KMS-11 (cell line): ENCODE data around the gene HASPIN.

Experiments used
- H2AFZ ChIP-seq: fragments of 200-600 bp; sonication (generic); 2 replicates; pipeline ENCODE4 v1.6.1; 2016; ENCODE audit warnings: antibody characterized with exemption, mixed run types, low read depth
- H3K27ac ChIP-seq: fragments of 200-600 bp; sonication (generic); 2 replicates; pipeline ENCODE4 v1.6.1; 2016; ENCODE audit warnings: mild to moderate bottlenecking, mixed run types
- H3K27me3 ChIP-seq: fragments of 200-600 bp; sonication (generic); 2 replicates; pipeline ENCODE4 v1.6.1; 2017; ENCODE audit warnings: mild to moderate bottlenecking, low read depth, mixed run types, moderate library complexity; ENCODE audit not compliant: insufficient read depth
- H3K36me3 ChIP-seq: fragments of 200-600 bp; sonication (generic); 2 replicates; pipeline ENCODE4 v1.6.1; 2017; ENCODE audit warnings: mild to moderate bottlenecking, mixed run types; ENCODE audit not compliant: insufficient read depth
- H3K4me1 ChIP-seq: fragments of 200-600 bp; sonication (generic); 2 replicates; pipeline ENCODE4 v1.6.1; 2016; ENCODE audit warnings: mild to moderate bottlenecking, low read depth, mixed run types; ENCODE audit not compliant: poor library complexity, severe bottlenecking
- H3K4me2 ChIP-seq: fragments of 200-600 bp; sonication (generic); 2 replicates; pipeline ENCODE4 v1.7.0; 2016; ENCODE audit warnings: mild to moderate bottlenecking, mixed run types
- H3K4me3 ChIP-seq: fragments of 200-600 bp; sonication (generic); IDR thresholded peaks from 2 replicates; pipeline ENCODE4 v1.6.1; 2017; ENCODE audit warnings: low read depth, low read length, mixed read lengths; ENCODE audit not compliant: insufficient read depth
- H3K79me2 ChIP-seq: fragments of 200-600 bp; sonication (generic); 2 replicates; pipeline ENCODE4 v1.6.1; 2016; ENCODE audit warnings: low read depth, mixed run types; ENCODE audit not compliant: insufficient read depth
- H3K9ac ChIP-seq: fragments of 200-600 bp; sonication (generic); 2 replicates; pipeline ENCODE4 v1.6.1; 2016; ENCODE audit warnings: mild to moderate bottlenecking, mixed run types
- H4K20me1 ChIP-seq: fragments of 200-600 bp; sonication (generic); 2 replicates; pipeline ENCODE4 v1.6.1; 2016; ENCODE audit warnings: mild to moderate bottlenecking, mixed run types; ENCODE audit not compliant: insufficient read depth
- TF ChIP-seq, protein P1 (sequence below): fragments of 200-600 bp; sonication (generic); conservative IDR thresholded peaks from 2 replicates; pipeline ENCODE4 v1.6.1; 2017; ENCODE audit warnings: low read depth, mild to moderate bottlenecking, antibody characterized with exemption, low read length, moderate library complexity, mixed read lengths

HASPIN gene

GRCh38 chr17:3748576-3748975 is 24.9 kb downstream of the HASPIN start:
- Histone ChIP-seq H3K4me3 (no peak overlapping the region), H3K27me3 (no peaks in the 10 kb centered on the region), H3K36me3 (no peaks in the 10 kb centered on the region), H3K4me1 (no peaks in the 10 kb centered on the region), H2AFZ (no peak overlapping the region), H3K79me2 (no peaks in the 10 kb centered on the region), H3K4me2 (no peak overlapping the region), H3K9ac (no peak overlapping the region), H4K20me1 (no peaks in the 10 kb centered on the region), H3K27ac (no peak overlapping the region)
- TF ChIP-seq, protein P1, sequence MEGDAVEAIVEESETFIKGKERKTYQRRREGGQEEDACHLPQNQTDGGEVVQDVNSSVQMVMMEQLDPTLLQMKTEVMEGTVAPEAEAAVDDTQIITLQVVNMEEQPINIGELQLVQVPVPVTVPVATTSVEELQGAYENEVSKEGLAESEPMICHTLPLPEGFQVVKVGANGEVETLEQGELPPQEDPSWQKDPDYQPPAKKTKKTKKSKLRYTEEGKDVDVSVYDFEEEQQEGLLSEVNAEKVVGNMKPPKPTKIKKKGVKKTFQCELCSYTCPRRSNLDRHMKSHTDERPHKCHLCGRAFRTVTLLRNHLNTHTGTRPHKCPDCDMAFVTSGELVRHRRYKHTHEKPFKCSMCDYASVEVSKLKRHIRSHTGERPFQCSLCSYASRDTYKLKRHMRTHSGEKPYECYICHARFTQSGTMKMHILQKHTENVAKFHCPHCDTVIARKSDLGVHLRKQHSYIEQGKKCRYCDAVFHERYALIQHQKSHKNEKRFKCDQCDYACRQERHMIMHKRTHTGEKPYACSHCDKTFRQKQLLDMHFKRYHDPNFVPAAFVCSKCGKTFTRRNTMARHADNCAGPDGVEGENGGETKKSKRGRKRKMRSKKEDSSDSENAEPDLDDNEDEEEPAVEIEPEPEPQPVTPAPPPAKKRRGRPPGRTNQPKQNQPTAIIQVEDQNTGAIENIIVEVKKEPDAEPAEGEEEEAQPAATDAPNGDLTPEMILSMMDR, result no peak

GRCh38 chr17:3750296-3750695 is 26.6 kb downstream of the HASPIN start:
- no peak overlapping the region for H3K27ac ChIP-seq
- no peak overlapping the region for H3K9ac ChIP-seq
- TF ChIP-seq, protein P1, result no peak
- H2AFZ ChIP-seq, result no peak overlapping the region
- no peaks in the 10 kb centered on the region for H4K20me1 ChIP-seq
- no peaks in the 10 kb centered on the region for H3K4me1 ChIP-seq
- no peak overlapping the region for H3K4me2 ChIP-seq
- no peaks in the 10 kb centered on the region for H3K36me3 ChIP-seq
- no peak overlapping the region for H3K4me3 ChIP-seq
- no peaks in the 10 kb centered on the region for H3K79me2 ChIP-seq
- H3K27me3 ChIP-seq, result no peaks in the 10 kb centered on the region

DNA sequence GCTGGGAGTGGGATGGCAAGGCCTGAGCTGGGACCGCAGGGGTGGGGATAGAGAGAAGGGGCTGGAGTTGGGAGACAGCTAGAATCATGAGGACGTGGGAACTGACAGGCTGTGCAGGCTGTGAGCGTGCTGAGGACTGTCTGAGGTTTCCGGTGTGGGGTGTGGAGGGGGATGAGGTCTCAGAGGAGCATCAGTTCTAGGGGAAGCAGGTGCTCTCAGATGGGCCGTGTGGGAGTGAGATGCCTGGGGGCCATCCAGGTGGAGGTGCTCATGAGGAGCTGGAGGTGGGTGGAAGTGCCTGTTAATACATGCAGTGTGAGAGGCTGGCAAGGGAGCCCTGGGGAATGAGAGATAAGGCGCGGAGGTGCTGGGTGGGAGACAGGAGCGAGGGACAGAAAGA is 27.2 kb downstream of the HASPIN start:
- TF ChIP-seq, protein P1, result no peak
- Histone ChIP-seq H3K4me2 (no peak overlapping the region), H3K27me3 (no peaks in the 10 kb centered on the region), H3K36me3 (no peaks in the 10 kb centered on the region), H3K79me2 (no peaks in the 10 kb centered on the region), H3K27ac (no peak overlapping the region), H3K4me1 (no peaks in the 10 kb centered on the region), H3K4me3 (no peak overlapping the region), H3K9ac (no peak overlapping the region), H4K20me1 (no peaks in the 10 kb centered on the region), H2AFZ (no peak overlapping the region)

DNA sequence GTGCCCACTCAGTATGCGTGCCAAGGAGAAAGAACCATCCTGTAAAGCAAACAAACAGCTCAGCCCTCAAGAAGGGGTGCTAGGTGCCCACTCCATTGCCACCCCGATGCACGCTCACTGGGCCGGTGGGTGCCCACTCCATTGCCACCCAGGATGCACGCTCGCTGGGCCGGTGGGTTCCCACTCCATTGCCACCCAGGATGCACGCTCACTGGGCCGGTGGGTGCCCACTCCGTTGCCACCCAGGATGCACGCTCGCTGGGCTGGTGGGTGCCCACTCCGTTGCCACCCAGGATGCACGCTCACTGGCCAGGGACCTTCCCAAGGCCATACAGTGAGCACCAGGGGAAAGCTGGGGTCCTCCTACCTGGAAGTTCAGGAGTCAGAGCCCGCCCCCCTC is 28.1 kb downstream of the HASPIN start:
- no peak overlapping the region for H3K4me3 ChIP-seq
- H3K4me1 ChIP-seq, result no peaks in the 10 kb centered on the region
- TF ChIP-seq, protein P1, result no peak
- H3K4me2 ChIP-seq, result no peak overlapping the region
- no peak overlapping the region for H3K27ac ChIP-seq
- no peak overlapping the region for H2AFZ ChIP-seq
- no peaks in the 10 kb centered on the region for H4K20me1 ChIP-seq
- H3K79me2 ChIP-seq, result no peaks in the 10 kb centered on the region
- H3K27me3 ChIP-seq, result no peaks in the 10 kb centered on the region
- no peaks in the 10 kb centered on the region for H3K36me3 ChIP-seq
- no peak overlapping the region for H3K9ac ChIP-seq

GRCh38 chr17:3753624-3754023 is 29.9 kb downstream of the HASPIN start:
- Histone ChIP-seq H4K20me1 (no peaks in the 10 kb centered on the region), H3K4me2 (no peak overlapping the region), H3K79me2 (no peaks in the 10 kb centered on the region), H3K4me3 (no peak overlapping the region), H3K9ac (no peak overlapping the region), H3K4me1 (no peaks in the 10 kb centered on the region), H3K27me3 (no peaks in the 10 kb centered on the region), H3K27ac (no peak overlapping the region), H2AFZ (no peak overlapping the region), H3K36me3 (no peaks in the 10 kb centered on the region)
- TF ChIP-seq, protein P1, result no peak
